HEK293 (cell line): ENCODE measurements around the gene BCL2.

Experiments used
- CTCF ChIA-PET: fragments of 350-600 bp; formaldehyde crosslinking; extraction: SDS; loops from one replicate; lab custom pipeline; 2021; ENCODE audit warnings: antibody characterized with exemption; lab: Yijun Ruan, JAX
- POLR2A ChIA-PET: fragments of 300-600 bp; formaldehyde crosslinking; extraction: SDS; loops from one replicate; lab custom pipeline; 2020; ENCODE audit warnings: antibody characterized with exemption, inconsistent platforms; lab: Yijun Ruan, JAX
- H3K27ac ChIP-seq: fragments of 200-500 bp; sonication (Bioruptor generic); 2 replicates; pipeline ENCODE4 v1.5.1; 2014; ENCODE audit warnings: low read depth, low read length, control low read depth, inconsistent platforms; ENCODE audit errors: extremely low read depth
- H3K36me3 ChIP-seq, 2 experiments: fragments of 200-500 bp in 1 of 2; sonication (Bioruptor generic) in 1 of 2; 1 replicate in 1 of 2; 2 replicates in 1 of 2; pipeline ENCODE4 v1.5.1; 2014 to 2017; ENCODE audit warnings: inconsistent platforms in 2 of 2, low read length in 2 of 2; ENCODE audit not compliant: control insufficient read depth in 2 of 2, insufficient read depth in 1 of 2
- H3K4me1 ChIP-seq: fragments of 200-500 bp; sonication (Bioruptor generic); 2 replicates; pipeline ENCODE4 v1.5.1; 2014; ENCODE audit warnings: mild to moderate bottlenecking, low read length, inconsistent platforms; ENCODE audit not compliant: control insufficient read depth, insufficient read depth
- H3K4me3 ChIP-seq: 2 replicates; pipeline ENCODE4 v1.5.1; 2011; ENCODE audit warnings: low read depth, mild to moderate bottlenecking, control low read depth, low read length, moderate library complexity
- H3K9me3 ChIP-seq: fragments of 200-500 bp; sonication (Bioruptor generic); 2 replicates; pipeline ENCODE4 v1.5.1; 2014; ENCODE audit warnings: low read depth, low read length, inconsistent platforms; ENCODE audit not compliant: control insufficient read depth, insufficient read depth
- GLIS1 ChIP-seq: fragments of 450-650 bp; formaldehyde crosslinking; IDR thresholded peaks from 2 replicates; pipeline ENCODE4 v1.5.1; 2016; ENCODE audit warnings: missing biosample characterization, missing genetic modification characterization
- RBAK ChIP-seq: fragments of 450-650 bp; formaldehyde crosslinking; IDR thresholded peaks from 2 replicates; pipeline ENCODE4 v1.5.1; 2016; ENCODE audit warnings: missing biosample characterization, missing genetic modification characterization
- SP2 ChIP-seq: fragments of 450-650 bp; formaldehyde crosslinking; IDR thresholded peaks from 2 replicates; pipeline ENCODE4 v1.5.1; 2016; ENCODE audit warnings: missing biosample characterization, missing genetic modification characterization
- YY2 ChIP-seq: fragments of 450-650 bp; formaldehyde crosslinking; IDR thresholded peaks from 2 replicates; pipeline ENCODE4 v1.5.1; 2016; ENCODE audit warnings: missing biosample characterization, missing genetic modification characterization
- ZNF133 ChIP-seq: fragments of 450-650 bp; formaldehyde crosslinking; IDR thresholded peaks from 2 replicates; pipeline ENCODE4 v1.5.1; 2016; ENCODE audit warnings: missing biosample characterization, missing genetic modification characterization
- ZNF155 ChIP-seq: fragments of 450-650 bp; formaldehyde crosslinking; IDR thresholded peaks from 2 replicates; pipeline ENCODE4 v1.5.1; 2016; ENCODE audit warnings: missing biosample characterization, missing genetic modification characterization
- ZNF174 ChIP-seq: fragments of 450-650 bp; formaldehyde crosslinking; IDR thresholded peaks from 2 replicates; pipeline ENCODE4 v1.5.0; 2017; ENCODE audit warnings: missing biosample characterization, mild to moderate bottlenecking, missing genetic modification characterization
- ZNF202 ChIP-seq: fragments of 450-650 bp; formaldehyde crosslinking; IDR thresholded peaks from 2 replicates; pipeline ENCODE4 v1.5.1; 2016; ENCODE audit warnings: missing biosample characterization, missing genetic modification characterization, borderline replicate concordance
- ZNF211 ChIP-seq: fragments of 450-650 bp; formaldehyde crosslinking; IDR thresholded peaks from 2 replicates; pipeline ENCODE4 v1.5.1; 2016; ENCODE audit warnings: low read depth, missing biosample characterization, missing genetic modification characterization
- ZNF239 ChIP-seq: fragments of 450-650 bp; formaldehyde crosslinking; IDR thresholded peaks from 2 replicates; pipeline ENCODE4 v1.5.1; 2016; ENCODE audit warnings: missing biosample characterization, missing genetic modification characterization
- ZNF248 ChIP-seq: fragments of 450-650 bp; formaldehyde crosslinking; IDR thresholded peaks from 2 replicates; pipeline ENCODE4 v1.5.1; 2017; ENCODE audit warnings: missing biosample characterization, missing genetic modification characterization
- ZNF404 ChIP-seq: fragments of 450-650 bp; formaldehyde crosslinking; IDR thresholded peaks from 2 replicates; pipeline ENCODE4 v1.5.1; 2017; ENCODE audit warnings: missing biosample characterization, missing genetic modification characterization
- ZNF501 ChIP-seq: fragments of 450-650 bp; formaldehyde crosslinking; IDR thresholded peaks from 2 replicates; pipeline ENCODE4 v1.5.1; 2016; ENCODE audit warnings: missing biosample characterization, missing genetic modification characterization
- ZNF521 ChIP-seq: fragments of 450-650 bp; formaldehyde crosslinking; IDR thresholded peaks from 2 replicates; pipeline ENCODE4 v1.5.1; 2017; ENCODE audit warnings: missing biosample characterization, mild to moderate bottlenecking, missing genetic modification characterization
- ZNF560 ChIP-seq: fragments of 450-650 bp; formaldehyde crosslinking; IDR thresholded peaks from 2 replicates; pipeline ENCODE4 v1.5.1; 2017; ENCODE audit warnings: missing biosample characterization, missing genetic modification characterization, borderline replicate concordance
- ZNF776 ChIP-seq: fragments of 450-650 bp; formaldehyde crosslinking; IDR thresholded peaks from 2 replicates; pipeline ENCODE4 v1.5.0; 2017; ENCODE audit warnings: missing biosample characterization, missing genetic modification characterization, borderline replicate concordance
- ZNF785 ChIP-seq: fragments of 450-650 bp; formaldehyde crosslinking; IDR thresholded peaks from 2 replicates; pipeline ENCODE4 v1.5.1; 2016; ENCODE audit warnings: missing biosample characterization, missing genetic modification characterization
- TF ChIP-seq, protein P1 (sequence below): fragments of 450-650 bp; formaldehyde crosslinking; IDR thresholded peaks from 2 replicates; pipeline ENCODE4 v1.5.1; 2017; ENCODE audit warnings: missing biosample characterization, missing genetic modification characterization
- TF ChIP-seq, protein P2 (sequence below): fragments of 450-650 bp; formaldehyde crosslinking; IDR thresholded peaks from 2 replicates; pipeline ENCODE4 v1.5.1; 2016; ENCODE audit warnings: missing biosample characterization, missing genetic modification characterization, low read depth
- TF ChIP-seq, protein P3 (sequence below): fragments of 450-650 bp; formaldehyde crosslinking; IDR thresholded peaks from 2 replicates; pipeline ENCODE4 v1.5.1; 2016; ENCODE audit warnings: missing biosample characterization, missing genetic modification characterization
- TF ChIP-seq, protein P4 (sequence below): fragments of 450-650 bp; formaldehyde crosslinking; optimal IDR thresholded peaks from 2 replicates; pipeline ENCODE3; 2016; ENCODE audit warnings: missing biosample characterization, mild to moderate bottlenecking, missing genetic modification characterization
- TF ChIP-seq, protein P5 (sequence below): fragments of 450-650 bp; formaldehyde crosslinking; IDR thresholded peaks from 2 replicates; pipeline ENCODE4 v1.5.1; 2016; ENCODE audit warnings: missing biosample characterization, missing genetic modification characterization, borderline replicate concordance
- TF ChIP-seq, protein P6 (sequence below): fragments of 450-650 bp; formaldehyde crosslinking; IDR thresholded peaks from 2 replicates; pipeline ENCODE4 v1.5.1; 2016; ENCODE audit warnings: missing biosample characterization, missing genetic modification characterization
- TF ChIP-seq, protein P7 (sequence below): fragments of 450-650 bp; formaldehyde crosslinking; IDR thresholded peaks from 2 replicates; pipeline ENCODE4 v1.5.1; 2016; ENCODE audit warnings: missing biosample characterization, missing genetic modification characterization
- TF ChIP-seq, protein P8 (sequence below): fragments of 450-650 bp; formaldehyde crosslinking; IDR thresholded peaks from 2 replicates; pipeline ENCODE4 v1.5.1; 2017; ENCODE audit warnings: missing biosample characterization, missing genetic modification characterization

BCL2 gene

DNA sequence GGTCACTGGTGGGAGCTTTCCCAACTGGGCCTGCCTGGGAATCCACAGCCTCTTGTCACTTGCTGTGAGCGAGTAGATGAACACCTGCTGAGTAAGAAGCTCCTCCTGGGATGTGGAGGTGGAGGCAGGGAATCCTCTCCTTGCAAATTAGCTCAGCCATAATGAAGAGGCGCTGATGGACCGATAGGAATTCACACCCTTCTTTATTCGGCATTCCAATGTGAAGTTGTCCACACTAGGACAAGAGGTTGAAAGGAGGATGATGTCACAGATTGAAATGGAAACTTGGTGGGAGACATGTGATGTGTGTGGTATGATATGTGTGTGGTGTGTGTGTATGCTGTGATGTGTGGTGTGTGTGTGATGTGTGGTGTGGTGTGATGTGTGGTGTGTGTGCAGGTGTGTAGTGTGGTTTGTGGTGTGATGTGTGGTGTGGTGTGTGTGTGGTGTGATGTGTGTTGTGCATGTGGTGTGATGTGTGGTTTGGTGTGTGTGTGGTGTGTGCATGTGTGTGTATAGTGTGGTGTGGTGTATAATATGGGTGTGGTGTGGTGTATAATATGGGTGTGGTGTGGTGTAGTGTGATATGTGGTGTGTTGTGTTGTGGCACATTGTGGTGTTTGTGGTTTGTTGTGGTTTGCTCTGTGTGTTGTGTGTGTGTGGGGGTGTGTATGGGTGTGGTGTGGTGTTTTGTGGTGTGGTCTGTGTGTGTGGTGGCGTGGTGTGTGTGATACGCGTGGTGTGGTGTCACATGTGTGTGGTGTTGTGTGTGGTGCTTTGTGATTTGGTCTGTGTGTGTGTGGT is 216.4 kb downstream of the BCL2 start:
- Histone ChIP-seq H3K4me1 (peaks cover 19% of the 10 kb centered on the region), H3K4me3 (no peak overlapping the region), H3K9me3 (no peaks in the 10 kb centered on the region), H3K27ac (no peak overlapping the region), H3K36me3 (no peaks in the 10 kb centered on the region)
- ChIA-PET CTCF (no interaction called here), POLR2A (no interaction called here)
- TF ChIP-seq ZNF785 (tag by site-specific recombination) = no peak
- TF ChIP-seq, protein P1, sequence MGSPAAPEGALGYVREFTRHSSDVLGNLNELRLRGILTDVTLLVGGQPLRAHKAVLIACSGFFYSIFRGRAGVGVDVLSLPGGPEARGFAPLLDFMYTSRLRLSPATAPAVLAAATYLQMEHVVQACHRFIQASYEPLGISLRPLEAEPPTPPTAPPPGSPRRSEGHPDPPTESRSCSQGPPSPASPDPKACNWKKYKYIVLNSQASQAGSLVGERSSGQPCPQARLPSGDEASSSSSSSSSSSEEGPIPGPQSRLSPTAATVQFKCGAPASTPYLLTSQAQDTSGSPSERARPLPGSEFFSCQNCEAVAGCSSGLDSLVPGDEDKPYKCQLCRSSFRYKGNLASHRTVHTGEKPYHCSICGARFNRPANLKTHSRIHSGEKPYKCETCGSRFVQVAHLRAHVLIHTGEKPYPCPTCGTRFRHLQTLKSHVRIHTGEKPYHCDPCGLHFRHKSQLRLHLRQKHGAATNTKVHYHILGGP = 0 out of 2 replicates have a peak, but pooled peaks have one; percentile 10
- TF ChIP-seq ZNF501 = no peak
- no peak for TF ChIP-seq ZNF521 (tag by site-specific recombination)
- no peak for TF ChIP-seq ZNF202 (tag by site-specific recombination)
- TF ChIP-seq GLIS1 = peak; percentile 71
- 0 out of 2 replicates have a peak, but pooled peaks have one; percentile 32 for TF ChIP-seq YY2 (tag by site-specific recombination)
- no peak for TF ChIP-seq ZNF404 (tag by site-specific recombination)
- no peak for TF ChIP-seq ZNF239 (tag by site-specific recombination)
- no peak for TF ChIP-seq SP2
- TF ChIP-seq, protein P2, sequence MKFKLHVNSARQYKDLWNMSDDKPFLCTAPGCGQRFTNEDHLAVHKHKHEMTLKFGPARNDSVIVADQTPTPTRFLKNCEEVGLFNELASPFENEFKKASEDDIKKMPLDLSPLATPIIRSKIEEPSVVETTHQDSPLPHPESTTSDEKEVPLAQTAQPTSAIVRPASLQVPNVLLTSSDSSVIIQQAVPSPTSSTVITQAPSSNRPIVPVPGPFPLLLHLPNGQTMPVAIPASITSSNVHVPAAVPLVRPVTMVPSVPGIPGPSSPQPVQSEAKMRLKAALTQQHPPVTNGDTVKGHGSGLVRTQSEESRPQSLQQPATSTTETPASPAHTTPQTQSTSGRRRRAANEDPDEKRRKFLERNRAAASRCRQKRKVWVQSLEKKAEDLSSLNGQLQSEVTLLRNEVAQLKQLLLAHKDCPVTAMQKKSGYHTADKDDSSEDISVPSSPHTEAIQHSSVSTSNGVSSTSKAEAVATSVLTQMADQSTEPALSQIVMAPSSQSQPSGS (tag by site-specific recombination) = peak; percentile 59
- no peak for TF ChIP-seq ZNF560 (tag by site-specific recombination)
- TF ChIP-seq, protein P3, sequence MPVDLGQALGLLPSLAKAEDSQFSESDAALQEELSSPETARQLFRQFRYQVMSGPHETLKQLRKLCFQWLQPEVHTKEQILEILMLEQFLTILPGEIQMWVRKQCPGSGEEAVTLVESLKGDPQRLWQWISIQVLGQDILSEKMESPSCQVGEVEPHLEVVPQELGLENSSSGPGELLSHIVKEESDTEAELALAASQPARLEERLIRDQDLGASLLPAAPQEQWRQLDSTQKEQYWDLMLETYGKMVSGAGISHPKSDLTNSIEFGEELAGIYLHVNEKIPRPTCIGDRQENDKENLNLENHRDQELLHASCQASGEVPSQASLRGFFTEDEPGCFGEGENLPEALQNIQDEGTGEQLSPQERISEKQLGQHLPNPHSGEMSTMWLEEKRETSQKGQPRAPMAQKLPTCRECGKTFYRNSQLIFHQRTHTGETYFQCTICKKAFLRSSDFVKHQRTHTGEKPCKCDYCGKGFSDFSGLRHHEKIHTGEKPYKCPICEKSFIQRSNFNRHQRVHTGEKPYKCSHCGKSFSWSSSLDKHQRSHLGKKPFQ (tag by site-specific recombination) = peak; percentile 80
- TF ChIP-seq ZNF248 (tag by site-specific recombination) = peak; percentile 61; the same call in 1 of the 2 replicates
- TF ChIP-seq ZNF133 (tag by site-specific recombination) = 0 out of 2 replicates have a peak, but pooled peaks have one; percentile 9
- peak; percentile 30; the same call in 1 of the 2 replicates for TF ChIP-seq RBAK (tag by site-specific recombination)
- TF ChIP-seq, protein P4, sequence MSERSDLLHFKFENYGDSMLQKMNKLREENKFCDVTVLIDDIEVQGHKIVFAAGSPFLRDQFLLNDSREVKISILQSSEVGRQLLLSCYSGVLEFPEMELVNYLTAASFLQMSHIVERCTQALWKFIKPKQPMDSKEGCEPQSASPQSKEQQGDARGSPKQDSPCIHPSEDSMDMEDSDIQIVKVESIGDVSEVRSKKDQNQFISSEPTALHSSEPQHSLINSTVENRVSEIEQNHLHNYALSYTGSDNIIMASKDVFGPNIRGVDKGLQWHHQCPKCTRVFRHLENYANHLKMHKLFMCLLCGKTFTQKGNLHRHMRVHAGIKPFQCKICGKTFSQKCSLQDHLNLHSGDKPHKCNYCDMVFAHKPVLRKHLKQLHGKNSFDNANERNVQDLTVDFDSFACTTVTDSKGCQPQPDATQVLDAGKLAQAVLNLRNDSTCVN = no peak
- TF ChIP-seq, protein P5, sequence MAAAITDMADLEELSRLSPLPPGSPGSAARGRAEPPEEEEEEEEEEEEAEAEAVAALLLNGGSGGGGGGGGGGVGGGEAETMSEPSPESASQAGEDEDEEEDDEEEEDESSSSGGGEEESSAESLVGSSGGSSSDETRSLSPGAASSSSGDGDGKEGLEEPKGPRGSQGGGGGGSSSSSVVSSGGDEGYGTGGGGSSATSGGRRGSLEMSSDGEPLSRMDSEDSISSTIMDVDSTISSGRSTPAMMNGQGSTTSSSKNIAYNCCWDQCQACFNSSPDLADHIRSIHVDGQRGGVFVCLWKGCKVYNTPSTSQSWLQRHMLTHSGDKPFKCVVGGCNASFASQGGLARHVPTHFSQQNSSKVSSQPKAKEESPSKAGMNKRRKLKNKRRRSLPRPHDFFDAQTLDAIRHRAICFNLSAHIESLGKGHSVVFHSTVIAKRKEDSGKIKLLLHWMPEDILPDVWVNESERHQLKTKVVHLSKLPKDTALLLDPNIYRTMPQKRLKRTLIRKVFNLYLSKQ (tag by site-specific recombination) = no peak
- peak; percentile 48; the same call in 1 of the 2 replicates for TF ChIP-seq ZNF211
- TF ChIP-seq ZNF776 (tag by site-specific recombination) = peak; percentile 75
- peak; percentile 22; the same call in 1 of the 2 replicates for TF ChIP-seq ZNF155 (tag by site-specific recombination)
- no peak for TF ChIP-seq ZNF174
- TF ChIP-seq, protein P6, sequence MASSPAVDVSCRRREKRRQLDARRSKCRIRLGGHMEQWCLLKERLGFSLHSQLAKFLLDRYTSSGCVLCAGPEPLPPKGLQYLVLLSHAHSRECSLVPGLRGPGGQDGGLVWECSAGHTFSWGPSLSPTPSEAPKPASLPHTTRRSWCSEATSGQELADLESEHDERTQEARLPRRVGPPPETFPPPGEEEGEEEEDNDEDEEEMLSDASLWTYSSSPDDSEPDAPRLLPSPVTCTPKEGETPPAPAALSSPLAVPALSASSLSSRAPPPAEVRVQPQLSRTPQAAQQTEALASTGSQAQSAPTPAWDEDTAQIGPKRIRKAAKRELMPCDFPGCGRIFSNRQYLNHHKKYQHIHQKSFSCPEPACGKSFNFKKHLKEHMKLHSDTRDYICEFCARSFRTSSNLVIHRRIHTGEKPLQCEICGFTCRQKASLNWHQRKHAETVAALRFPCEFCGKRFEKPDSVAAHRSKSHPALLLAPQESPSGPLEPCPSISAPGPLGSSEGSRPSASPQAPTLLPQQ = no peak; the same call in 1 of the 2 replicates
- TF ChIP-seq, protein P7, sequence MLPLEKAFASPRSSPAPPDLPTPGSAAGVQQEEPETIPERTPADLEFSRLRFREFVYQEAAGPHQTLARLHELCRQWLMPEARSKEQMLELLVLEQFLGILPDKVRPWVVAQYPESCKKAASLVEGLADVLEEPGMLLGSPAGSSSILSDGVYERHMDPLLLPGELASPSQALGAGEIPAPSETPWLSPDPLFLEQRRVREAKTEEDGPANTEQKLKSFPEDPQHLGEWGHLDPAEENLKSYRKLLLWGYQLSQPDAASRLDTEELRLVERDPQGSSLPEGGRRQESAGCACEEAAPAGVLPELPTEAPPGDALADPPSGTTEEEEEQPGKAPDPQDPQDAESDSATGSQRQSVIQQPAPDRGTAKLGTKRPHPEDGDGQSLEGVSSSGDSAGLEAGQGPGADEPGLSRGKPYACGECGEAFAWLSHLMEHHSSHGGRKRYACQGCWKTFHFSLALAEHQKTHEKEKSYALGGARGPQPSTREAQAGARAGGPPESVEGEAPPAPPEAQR (tag by site-specific recombination) = peak; percentile 76; the same call in 1 of the 2 replicates
- TF ChIP-seq, protein P8, sequence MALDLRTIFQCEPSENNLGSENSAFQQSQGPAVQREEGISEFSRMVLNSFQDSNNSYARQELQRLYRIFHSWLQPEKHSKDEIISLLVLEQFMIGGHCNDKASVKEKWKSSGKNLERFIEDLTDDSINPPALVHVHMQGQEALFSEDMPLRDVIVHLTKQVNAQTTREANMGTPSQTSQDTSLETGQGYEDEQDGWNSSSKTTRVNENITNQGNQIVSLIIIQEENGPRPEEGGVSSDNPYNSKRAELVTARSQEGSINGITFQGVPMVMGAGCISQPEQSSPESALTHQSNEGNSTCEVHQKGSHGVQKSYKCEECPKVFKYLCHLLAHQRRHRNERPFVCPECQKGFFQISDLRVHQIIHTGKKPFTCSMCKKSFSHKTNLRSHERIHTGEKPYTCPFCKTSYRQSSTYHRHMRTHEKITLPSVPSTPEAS (tag by site-specific recombination) = peak; percentile 15; the same call in 1 of the 2 replicates
